OCI-LY7 (cell line): ENCODE results near the gene NAGLU. TPM values are rescaled to one million over a fixed set of nuclear protein-coding genes. Genes with fewer than 3 reads are reported as not detected.

Source experiments
- BruUV-seq: library from RNA; stranded (reverse); fragments of 400-500 nt; replicated peaks from 2 replicates; lab custom pipeline; 2021; lab: Mats Ljungman, UMichigan
- CTCF ChIA-PET: fragments of 300-600 bp; sonication (Branson Sonifier 250); formaldehyde crosslinking; loops from one replicate; lab custom pipeline; 2022; ENCODE audit warnings: antibody characterized with exemption; ENCODE audit not compliant: unreplicated experiment; lab: Charles Lee
- POLR2A ChIA-PET: fragments of 300-600 bp; sonication (Branson Sonifier 250); formaldehyde crosslinking; loops from one replicate; lab custom pipeline; 2022; ENCODE audit warnings: antibody characterized with exemption; lab: Charles Lee
- DNase-seq: peaks from one replicate; pipeline ENCODE4 v3.0.0-alpha.2; 2015; ENCODE audit warnings: low spot score
- H2AFZ ChIP-seq: fragments of 200-600 bp; sonication (generic), shearing (Covaris generic); 2 replicates; pipeline ENCODE4 v1.6.1; 2014; ENCODE audit warnings: mild to moderate bottlenecking, antibody characterized with exemption, low read length, moderate library complexity
- H3K27ac ChIP-seq: fragments of 200-600 bp; sonication (generic); 2 replicates; pipeline ENCODE4 v1.5.1; 2014; ENCODE audit warnings: mixed run types, low read depth, mild to moderate bottlenecking, moderate library complexity, low read length, inconsistent platforms; ENCODE audit not compliant: poor library complexity, severe bottlenecking
- H3K36me3 ChIP-seq: fragments of 200-600 bp; sonication (generic); 2 replicates; pipeline ENCODE4 v1.6.1; 2014; ENCODE audit warnings: mild to moderate bottlenecking, antibody characterized with exemption, low read length, moderate library complexity, mixed read lengths; ENCODE audit not compliant: insufficient read depth
- H3K4me1 ChIP-seq: fragments of 200-600 bp; sonication (generic); 2 replicates; pipeline ENCODE4 v1.5.1; 2014; ENCODE audit warnings: mild to moderate bottlenecking, low read length; ENCODE audit not compliant: insufficient read depth, poor library complexity, severe bottlenecking
- H3K4me2 ChIP-seq: fragments of 200-600 bp; sonication (generic); 2 replicates; pipeline ENCODE4 v1.6.1; 2014; ENCODE audit warnings: mild to moderate bottlenecking, low read length
- H3K4me3 ChIP-seq: fragments of 200-600 bp; sonication (generic); 2 replicates; pipeline ENCODE4 v1.5.1; 2014; ENCODE audit warnings: mild to moderate bottlenecking, low read depth, low read length; ENCODE audit not compliant: poor library complexity, severe bottlenecking
- H3K79me2 ChIP-seq: fragments of 200-600 bp; sonication (generic); 2 replicates; pipeline ENCODE4 v1.6.1; 2016; ENCODE audit warnings: low read depth, mild to moderate bottlenecking, low read length, moderate library complexity, mixed read lengths; ENCODE audit not compliant: insufficient read depth
- H3K9me2 ChIP-seq: fragments of 200-600 bp; sonication (generic); 2 replicates; pipeline ENCODE4 v1.6.1; 2016; ENCODE audit warnings: mild to moderate bottlenecking, low read length, mixed read lengths; ENCODE audit not compliant: insufficient read depth
- H3K9me3 ChIP-seq: fragments of 200-600 bp; sonication (generic); 2 replicates; pipeline ENCODE4 v1.6.1; 2014; ENCODE audit warnings: mild to moderate bottlenecking, mixed run types, low read length, mixed read lengths
- H4K20me1 ChIP-seq: fragments of 200-600 bp; sonication (generic); 2 replicates; pipeline ENCODE4 v1.6.1; 2014; ENCODE audit warnings: mild to moderate bottlenecking, antibody characterized with exemption, low read length, moderate library complexity, mixed read lengths; ENCODE audit not compliant: insufficient read depth
- CTCF ChIP-seq: fragments of 200-600 bp; sonication (generic); conservative IDR thresholded peaks from 2 replicates; pipeline ENCODE4 v1.5.1; 2014; ENCODE audit warnings: mild to moderate bottlenecking, antibody characterized with exemption, low read length, moderate library complexity, mixed read lengths
- EZH2phosphoT487 ChIP-seq: fragments of 200-600 bp; sonication (generic); IDR thresholded peaks from 2 replicates; pipeline ENCODE4 v1.6.1; 2018; ENCODE audit warnings: low read depth, borderline replicate concordance, mild to moderate bottlenecking, mixed run types, antibody characterized with exemption, low read length, moderate library complexity, mixed read lengths
- intact Hi-C: fragments of 100-400 bp; cut with micrococcal nuclease; formaldehyde crosslinking; loops from one replicate; pipeline ENCODE4 v1.10.0; 2022; ENCODE audit not compliant: unreplicated experiment
- total RNA-seq, 2 experiments: library from RNA; depleted of rRNA in 1 of 2; stranded (reverse); fragments of >200 nt in 1 of 2; shearing (Covaris generic) in 1 of 2; gene quantifications; 2 replicates each; pipeline ENCODE4 v1.2.3, GENCODE V29; 2014 to 2022

NAGLU gene
- total RNA-seq, 2 experiments from 2014 or later, result 37.6 to 42.8 TPM

- no TSS peak for BruUV-seq
- intact Hi-C loops, result loop anchor here (2.0 to 10.0 kb wide), 2 partner anchors 39 to 245 kb away; partner anchors contain the start of gene BECN1
- Histone ChIP-seq H3K4me1 (peaks cover 46% of the 10 kb centered on the region), H3K9me2 (no peaks in the 10 kb centered on the region), H3K27ac (peak overlapping the region; percentile 93), H2AFZ (no peak overlapping the region), H3K4me3 (peak overlapping the region; percentile 84), H3K4me2 (peak overlapping the region; percentile 92), H4K20me1 (peaks cover 4% of the 10 kb centered on the region; the same call in 1 of the 2 replicates), H3K36me3 (peaks cover 79% of the 10 kb centered on the region), H3K79me2 (peaks cover 21% of the 10 kb centered on the region), H3K9me3 (no peaks in the 10 kb centered on the region)
- ChIA-PET POLR2A (interaction anchor here (0.6 to 2.8 kb wide), 5 partner anchors 8 to 245 kb away, joined by 3 to 10 read pairs (median 4); partner anchors contain the start of genes RETREG3 and TUBG1), CTCF (no interaction called here)
- TF ChIP-seq EZH2phosphoT487 (no peak), CTCF (no peak)
- DNase-seq, result no peak
These were observed 43.9 kb downstream of the NAGLU start for GRCh38 chr17:42579794-42580551.

- POLR2A ChIA-PET, result interaction anchor here (1.0 kb wide), 1 partner anchor 14 kb away, joined by 3 read pairs; no protein-coding TSS in a partner anchor
- Histone ChIP-seq H3K4me2 (no peak overlapping the region), H3K9me3 (no peaks in the 10 kb centered on the region), H3K4me1 (peaks cover 45% of the 10 kb centered on the region), H2AFZ (no peak overlapping the region), H3K4me3 (no peak overlapping the region), H3K79me2 (peaks cover 6% of the 10 kb centered on the region; the same call in 1 of the 2 replicates), H3K36me3 (peaks cover 76% of the 10 kb centered on the region), H3K27ac (no peak overlapping the region), H4K20me1 (no peaks in the 10 kb centered on the region; the same call in 1 of the 2 replicates), H3K9me2 (no peaks in the 10 kb centered on the region)
- BruUV-seq, result no TSS peak
- TF ChIP-seq EZH2phosphoT487 (no peak), CTCF (no peak)
- intact Hi-C loops, result no loop called here
- CTCF ChIA-PET, result no interaction called here
- DNase-seq, result no peak
These were observed 45.8 kb downstream of the NAGLU start for GRCh38 chr17:42581744-42582270.
